SIG-M5 (cell line): ENCODE data around the gene CBLN4.

ENCODE experiments used
- DNase-seq: peaks from one replicate; lab custom pipeline; 2025; lab: John Stamatoyannopoulos, UW

CBLN4 gene

GRCh38 chr20:56005389-56005715 lies at the start of gene CBLN4:
CBLN4 (minus strand) TSS chr20:56005519; CDS start chr20:56004171, 1,348 bp downstream.
- DNase-seq = no peak

DNA sequence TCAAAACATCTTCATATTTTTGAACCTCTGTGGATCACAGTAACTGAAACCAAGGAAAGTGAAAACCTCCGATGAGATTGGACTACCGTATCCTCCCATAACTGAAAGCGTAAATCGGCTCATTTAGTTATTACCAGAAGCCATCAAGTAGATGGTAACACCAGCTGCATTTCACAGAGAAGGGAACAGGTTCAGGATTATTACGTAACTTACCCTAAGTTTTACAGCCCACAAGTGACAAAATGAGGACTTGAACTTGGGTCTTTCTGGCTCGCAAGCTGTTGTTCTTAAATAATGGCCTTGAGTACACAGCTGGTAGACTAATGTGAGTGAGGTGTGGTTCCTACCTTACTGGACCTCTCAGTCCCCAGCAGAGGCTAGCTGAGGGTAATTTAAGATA lies 37.9 kb upstream of the CBLN4 start:
- DNase-seq = no peak

- no peak for DNase-seq
Measured at GRCh38 chr20:56032251-56032650, 26.9 kb upstream of the CBLN4 start.

- no peak for DNase-seq
Measured at GRCh38 chr20:56018716-56019115, 13.4 kb upstream of the CBLN4 start.

GRCh38 chr20:56018194-56018593 lies 12.9 kb upstream of the CBLN4 start:
- DNase-seq = no peak

DNA sequence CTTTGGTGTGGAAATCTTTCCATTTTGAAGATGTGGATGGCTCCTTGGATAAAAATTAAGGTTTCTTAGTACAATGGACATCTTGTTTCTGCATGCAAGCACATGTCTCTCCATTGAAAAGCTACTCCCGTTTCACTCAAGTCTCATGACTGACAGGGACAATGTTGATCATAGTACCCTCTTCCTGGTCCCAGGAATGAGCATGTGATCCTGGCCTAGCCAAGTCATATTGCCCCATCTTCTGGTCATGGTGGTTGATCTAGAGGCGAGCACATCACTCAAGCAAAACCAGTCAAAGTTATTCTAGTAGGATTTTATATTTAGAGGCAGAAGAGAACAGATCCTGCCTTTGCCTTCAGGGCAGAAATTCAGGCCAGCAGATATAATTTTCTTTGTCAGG lies 12.2 kb upstream of the CBLN4 start:
- no peak for DNase-seq

GRCh38 chr20:56014998-56015397 lies 9.7 kb upstream of the CBLN4 start:
- no peak for DNase-seq

DNA sequence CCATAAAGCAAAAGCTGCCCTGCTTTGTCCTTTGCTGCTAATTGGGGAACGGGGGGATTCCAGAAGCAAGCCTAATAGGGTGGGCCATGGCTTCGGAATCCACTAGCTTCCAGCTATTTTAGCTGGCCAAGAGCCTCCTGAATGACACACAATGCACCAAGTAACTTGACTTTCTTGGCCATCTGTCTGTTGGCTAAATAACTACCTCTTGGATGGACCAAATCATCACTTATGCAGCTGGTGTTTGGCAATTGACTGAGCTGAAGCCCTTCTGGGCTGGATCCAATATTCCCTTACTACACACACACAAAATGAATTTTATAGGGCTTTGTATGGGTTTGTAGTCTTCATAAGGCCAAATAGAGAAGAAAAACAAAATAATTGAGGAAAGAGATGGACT lies 8.8 kb upstream of the CBLN4 start:
- no peak for DNase-seq

DNA sequence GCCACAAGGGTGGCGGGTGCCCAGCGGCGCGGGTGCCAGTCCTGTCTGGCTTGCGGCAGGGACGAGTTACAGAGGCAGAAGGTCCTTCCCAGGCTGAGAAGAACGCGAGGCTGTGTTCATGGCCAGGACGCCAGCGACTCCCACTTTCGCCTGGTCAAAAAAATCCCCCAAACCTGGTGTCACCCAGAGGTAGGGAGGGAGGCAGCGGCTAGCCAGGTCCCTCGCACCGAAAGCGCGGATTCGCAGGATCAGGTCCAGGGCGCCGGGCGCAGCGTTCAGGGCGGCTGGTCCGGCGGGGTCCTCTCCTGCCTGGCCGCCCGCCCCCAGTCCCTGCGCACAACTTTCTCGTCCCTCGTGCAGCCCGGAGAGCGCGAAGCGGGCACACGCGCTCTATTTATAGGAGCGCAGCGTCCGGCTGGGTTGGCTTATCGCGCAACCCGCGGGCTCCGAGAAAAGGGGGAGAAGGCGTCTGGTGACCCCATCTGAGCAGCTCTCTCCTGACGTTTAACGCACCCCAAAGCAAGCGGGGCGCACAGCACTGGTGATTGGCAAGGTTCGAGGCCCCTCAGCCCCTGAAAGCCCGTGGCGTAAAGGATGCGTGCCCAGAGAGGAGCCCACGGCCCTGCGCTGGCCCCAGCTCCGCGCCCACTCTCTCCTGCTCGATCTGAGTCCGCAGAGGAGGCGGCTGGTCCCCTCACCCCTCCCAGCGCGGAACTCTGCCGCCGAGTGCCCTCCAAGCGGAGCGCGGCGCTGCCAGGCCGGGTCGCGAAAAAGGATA lies 519 bp downstream of the CBLN4 start:
- no peak for DNase-seq

GRCh38 chr20:56004007-56004406 lies 1.3 kb downstream of the CBLN4 start:
- DNase-seq = no peak

DNA sequence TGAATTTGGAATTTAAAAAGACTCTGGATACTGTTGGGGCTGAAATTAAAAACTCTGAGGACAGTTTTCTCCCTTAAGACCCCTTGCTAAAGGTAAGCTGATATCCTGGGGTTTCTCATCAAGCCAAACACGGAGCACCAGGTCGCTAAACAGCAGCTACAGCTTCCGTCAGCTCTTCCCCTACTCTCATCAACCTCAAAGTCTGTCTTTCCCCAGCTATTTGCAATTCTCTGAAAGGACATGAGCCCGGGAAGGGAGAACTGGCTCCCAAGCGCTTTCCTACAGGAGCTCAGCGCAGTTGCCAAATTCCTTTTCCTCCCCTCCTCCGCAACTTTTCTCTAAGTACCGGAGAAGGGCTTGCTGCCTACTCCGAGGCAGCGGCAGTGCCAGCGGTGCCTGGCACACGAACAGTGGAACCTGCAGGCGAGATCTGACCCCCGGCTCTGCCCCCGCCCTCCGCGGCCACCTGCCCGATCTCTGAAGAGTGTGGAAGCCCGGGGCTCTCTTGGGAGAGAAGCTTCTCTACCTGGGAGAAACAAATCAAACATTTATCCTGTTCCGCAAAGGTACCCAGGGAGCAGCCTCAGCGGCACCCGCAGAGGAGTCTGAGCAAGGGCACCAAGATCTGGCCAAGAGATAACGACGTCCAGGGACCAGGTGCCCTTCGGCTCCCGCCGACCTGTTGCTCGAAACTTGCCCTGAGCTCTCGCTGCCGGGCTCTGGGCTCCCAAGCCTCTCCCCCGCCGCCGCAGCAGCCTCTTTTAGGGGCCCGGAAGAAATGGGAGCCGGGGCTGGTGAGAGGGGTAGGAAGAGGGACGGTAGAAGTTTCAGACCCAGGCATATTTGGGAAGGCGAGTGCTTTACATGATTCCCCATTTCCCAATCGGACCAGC lies 2.2 kb downstream of the CBLN4 start:
- no peak for DNase-seq

- no peak for DNase-seq
Measured at GRCh38 chr20:56001890-56002289, 3.4 kb downstream of the CBLN4 start.

- no peak for DNase-seq
Measured at GRCh38 chr20:56001106-56001785, 4.1 kb downstream of the CBLN4 start.

DNA sequence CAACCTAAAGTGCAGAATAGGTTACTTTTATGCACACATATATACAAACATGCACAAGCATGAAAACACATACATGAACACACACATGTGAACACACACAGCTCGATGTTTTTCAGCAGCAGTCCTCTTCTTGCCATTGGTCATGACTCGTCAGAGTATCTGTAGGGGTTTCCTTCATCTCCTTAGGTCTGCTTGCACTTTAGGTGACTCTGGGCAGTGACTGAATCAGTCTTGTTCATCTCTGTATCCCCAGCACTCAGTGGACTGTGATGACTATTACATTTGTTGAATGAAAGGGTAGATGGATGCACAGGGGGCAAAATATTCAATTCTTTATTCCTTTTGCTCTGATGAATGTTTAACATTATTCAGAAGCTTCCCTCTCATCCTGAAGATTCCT lies 26.8 kb downstream of the CBLN4 start:
- DNase-seq = no peak

- no peak for DNase-seq
Measured at GRCh38 chr20:55977690-55978459, 27.4 kb downstream of the CBLN4 start.

- DNase-seq = no peak
Measured at GRCh38 chr20:55974491-55975202, 30.7 kb downstream of the CBLN4 start.

GRCh38 chr20:55964790-55965189 lies 40.5 kb downstream of the CBLN4 start:
- DNase-seq = no peak

GRCh38 chr20:55961376-55962330 lies 43.7 kb downstream of the CBLN4 start:
- no peak for DNase-seq

GRCh38 chr20:55953201-55953600 lies 52.1 kb downstream of the CBLN4 start:
- no peak for DNase-seq

GRCh38 chr20:55947701-55948100 lies 57.6 kb downstream of the CBLN4 start:
- no peak for DNase-seq
